ENCODE measurements around the gene RASGEF1C.

DNA sequence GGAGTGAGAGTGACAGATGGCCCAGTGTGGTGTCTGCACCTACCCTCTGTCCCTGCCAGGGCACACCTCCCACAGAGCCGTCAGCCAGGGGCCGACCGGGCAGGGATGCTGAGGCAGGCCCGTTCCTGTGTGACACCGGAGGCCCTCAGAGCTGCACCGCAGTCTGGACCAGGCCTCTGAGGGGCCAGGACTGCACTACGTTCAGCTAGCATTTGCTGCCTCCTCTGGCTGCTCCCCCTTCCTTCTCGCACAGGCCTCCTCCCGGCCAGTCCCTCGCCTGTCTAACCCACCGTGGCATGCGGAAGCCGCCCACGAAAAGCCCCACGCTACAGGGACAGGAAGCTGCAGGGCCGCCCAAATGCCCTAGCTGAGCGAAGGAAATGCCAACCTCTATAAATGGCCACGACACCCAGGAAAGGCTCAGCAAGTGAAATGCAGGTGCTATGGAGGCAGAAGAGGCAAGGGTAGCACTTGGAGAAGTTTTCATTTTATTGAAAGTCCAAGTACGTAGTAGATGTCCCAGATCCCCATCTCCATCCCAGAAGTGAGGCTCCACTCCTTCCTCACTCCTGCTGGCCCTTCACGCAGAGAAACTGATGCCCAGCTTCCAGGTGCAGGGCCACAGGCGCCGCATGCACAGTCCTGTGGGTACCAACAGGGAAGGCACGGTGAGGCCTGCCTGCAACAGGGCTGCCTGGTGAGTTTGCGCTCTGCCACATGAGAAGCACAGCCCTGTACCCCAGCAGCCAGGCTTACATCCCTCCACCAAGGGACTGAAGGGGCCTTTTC is 44.2 kb upstream of the RASGEF1C start:
- TF ChIP-seq, protein P1, sequence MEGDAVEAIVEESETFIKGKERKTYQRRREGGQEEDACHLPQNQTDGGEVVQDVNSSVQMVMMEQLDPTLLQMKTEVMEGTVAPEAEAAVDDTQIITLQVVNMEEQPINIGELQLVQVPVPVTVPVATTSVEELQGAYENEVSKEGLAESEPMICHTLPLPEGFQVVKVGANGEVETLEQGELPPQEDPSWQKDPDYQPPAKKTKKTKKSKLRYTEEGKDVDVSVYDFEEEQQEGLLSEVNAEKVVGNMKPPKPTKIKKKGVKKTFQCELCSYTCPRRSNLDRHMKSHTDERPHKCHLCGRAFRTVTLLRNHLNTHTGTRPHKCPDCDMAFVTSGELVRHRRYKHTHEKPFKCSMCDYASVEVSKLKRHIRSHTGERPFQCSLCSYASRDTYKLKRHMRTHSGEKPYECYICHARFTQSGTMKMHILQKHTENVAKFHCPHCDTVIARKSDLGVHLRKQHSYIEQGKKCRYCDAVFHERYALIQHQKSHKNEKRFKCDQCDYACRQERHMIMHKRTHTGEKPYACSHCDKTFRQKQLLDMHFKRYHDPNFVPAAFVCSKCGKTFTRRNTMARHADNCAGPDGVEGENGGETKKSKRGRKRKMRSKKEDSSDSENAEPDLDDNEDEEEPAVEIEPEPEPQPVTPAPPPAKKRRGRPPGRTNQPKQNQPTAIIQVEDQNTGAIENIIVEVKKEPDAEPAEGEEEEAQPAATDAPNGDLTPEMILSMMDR (conservative IDR thresholded peaks at IDR 0.05; ENCODE audit: low read length) = no peak
- TF ChIP-seq EZH2phosphoT487 (IDR thresholded peaks at IDR 0.05; ENCODE audit: borderline replicate concordance) = no peak
